GM12878 (cell line): ENCODE measurements around the gene ANO9. TPM values are rescaled to one million over a fixed set of nuclear protein-coding genes. Genes with fewer than 3 reads are reported as not detected.

Experiments used
- ATAC-seq: fragments of 200-7000 bp; cut with Tn5 transposase; 3 replicates; pipeline ENCODE4 v1.9.1; 2020; ENCODE audit warnings: mild to moderate bottlenecking, moderate library complexity
- BruUV-seq: library from RNA; stranded (reverse); fragments of 400-500 nt; replicated peaks from 2 replicates; lab custom pipeline; 2021; lab: Mats Ljungman, UMichigan
- CTCF ChIA-PET: fragments of 300-600 bp; sonication (Branson Sonifier 250); formaldehyde crosslinking; extraction: SDS; loops from one replicate; lab custom pipeline; 2021; ENCODE audit warnings: inconsistent platforms; lab: Yijun Ruan, JAX
- POLR2A ChIA-PET: fragments of 350-600 bp; formaldehyde crosslinking; extraction: SDS; loops from one replicate; lab custom pipeline; 2021; ENCODE audit warnings: inconsistent platforms; lab: Charles Lee
- RAD21 ChIA-PET: fragments of 300-600 bp; sonication (Branson Sonifier 250); formaldehyde crosslinking; loops from one replicate; lab custom pipeline; 2023; ENCODE audit warnings: antibody characterized with exemption; ENCODE audit not compliant: unreplicated experiment; lab: Charles Lee
- SMC1A ChIA-PET: fragments of 300-600 bp; sonication (Branson Sonifier 250); formaldehyde crosslinking; loops from one replicate; lab custom pipeline; 2023; ENCODE audit not compliant: unreplicated experiment, uncharacterized antibody; lab: Charles Lee
- DNase-seq: peaks from one replicate; pipeline ENCODE4 v3.0.0-alpha.2; 2011; ENCODE audit warnings: low read depth, low spot score
- FAIRE-seq: peaks from 3 replicates; lab custom pipeline; 2011; peaks lifted over from hg19 to GRCh38; lab: Jason Lieb, UNC
- H2AFZ ChIP-seq: 2 replicates; pipeline ENCODE4 v1.6.0; 2011; ENCODE audit warnings: low read depth, low read length, control low read depth; ENCODE audit not compliant: control insufficient read depth
- H3K27ac ChIP-seq: 2 replicates; pipeline ENCODE4 v1.5.1; 2011; ENCODE audit warnings: control low read depth; ENCODE audit not compliant: control insufficient read depth, insufficient read depth
- H3K27me3 ChIP-seq, 2 experiments: replicated peaks in 1 of 2; 2 replicates each; pipeline versions ENCODE4 v1.6.0 to v1.6.1; 2011; ENCODE audit warnings: low read length in 1 of 2; ENCODE audit not compliant: control insufficient read depth in 2 of 2, insufficient read depth in 2 of 2
- H3K36me3 ChIP-seq, 2 experiments: 2 replicates each; pipeline ENCODE4 v1.5.1; 2011; ENCODE audit warnings: low read length in 1 of 2; ENCODE audit not compliant: control insufficient read depth in 2 of 2, insufficient read depth in 2 of 2
- H3K4me1 ChIP-seq: 2 replicates; pipeline ENCODE4 v1.6.1; 2011; ENCODE audit warnings: mild to moderate bottlenecking, low read length, moderate library complexity, mixed read lengths; ENCODE audit not compliant: control insufficient read depth, insufficient read depth
- H3K4me2 ChIP-seq: 2 replicates; pipeline ENCODE4 v1.6.0; 2011; ENCODE audit warnings: control low read depth; ENCODE audit not compliant: control insufficient read depth, insufficient read depth
- H3K4me3 ChIP-seq: fragments of 200-600 bp; sonication (generic); 2 replicates; pipeline ENCODE4 v1.5.1; 2016
- H3K79me2 ChIP-seq: 2 replicates; pipeline ENCODE4 v1.6.0; 2011; ENCODE audit warnings: low read length; ENCODE audit not compliant: control insufficient read depth, insufficient read depth
- H3K9ac ChIP-seq: 2 replicates; pipeline ENCODE4 v1.8.0; 2011; ENCODE audit warnings: low read length, control low read depth, mixed read lengths; ENCODE audit not compliant: control insufficient read depth, insufficient read depth
- H3K9me3 ChIP-seq: replicated peaks from 3 replicates; pipeline ENCODE4 v1.5.1; 2011; ENCODE audit warnings: mild to moderate bottlenecking, low read length; ENCODE audit not compliant: control insufficient read depth, insufficient read depth
- H4K20me1 ChIP-seq: 2 replicates; pipeline ENCODE4 v1.6.0; 2011; ENCODE audit not compliant: control insufficient read depth, insufficient read depth
- ATF2 ChIP-seq: IDR thresholded peaks from 2 replicates; pipeline ENCODE4 v1.6.1; 2012; ENCODE audit warnings: low read length, inconsistent platforms
- CEBPB ChIP-seq, 2 experiments: fragments of 150-350 bp in 1 of 2; IDR thresholded peaks; 2 replicates each; pipeline ENCODE4 v1.6.1; 2012 to 2014; ENCODE audit warnings: low read depth in 2 of 2, low read length in 2 of 2, borderline replicate concordance in 1 of 2, inconsistent platforms in 1 of 2
- CREM ChIP-seq: IDR thresholded peaks from 2 replicates; pipeline ENCODE4 v1.6.1; 2014; ENCODE audit warnings: antibody characterized with exemption, low read depth
- ETV6 ChIP-seq, 2 experiments: fragments of 450-650 bp in 1 of 2; IDR thresholded peaks in 1 of 2; conservative IDR thresholded peaks in 1 of 2; 2 replicates each; pipeline ENCODE4 v1.6.1; 2014; ENCODE audit warnings: antibody characterized with exemption in 1 of 2, borderline replicate concordance in 1 of 2, low read depth in 1 of 2, mild to moderate bottlenecking in 1 of 2, moderate library complexity in 1 of 2
- GABPA ChIP-seq: IDR thresholded peaks from 2 replicates; pipeline ENCODE4 v1.6.1; 2014; ENCODE audit warnings: antibody characterized with exemption, low read depth, mild to moderate bottlenecking, inconsistent platforms
- HSF1 ChIP-seq: fragments of 150-350 bp; IDR thresholded peaks from 2 replicates; pipeline ENCODE4 v1.6.1; 2014; ENCODE audit warnings: mild to moderate bottlenecking, low read depth, low read length
- IRF4 ChIP-seq: IDR thresholded peaks from 2 replicates; pipeline ENCODE4 v1.6.1; 2011; ENCODE audit warnings: low read depth, low read length
- KAT2A ChIP-seq: conservative IDR thresholded peaks from 2 replicates; pipeline ENCODE4 v1.6.1; 2011; ENCODE audit warnings: low read depth, low read length; ENCODE audit not compliant: control insufficient read depth
- MTA2 ChIP-seq: fragments of 450-650 bp; IDR thresholded peaks from 2 replicates; pipeline ENCODE4 v1.6.1; 2016; ENCODE audit warnings: low read depth, mild to moderate bottlenecking, moderate library complexity
- MYB ChIP-seq: fragments of 150-350 bp; IDR thresholded peaks from 2 replicates; pipeline ENCODE4 v1.6.1; 2014; ENCODE audit warnings: mild to moderate bottlenecking, low read depth, low read length, borderline replicate concordance
- NFYA ChIP-seq: IDR thresholded peaks from 2 replicates; pipeline ENCODE4 v1.6.1; 2011; ENCODE audit warnings: low read depth, mild to moderate bottlenecking, low read length, improper control_type of control experiment, borderline replicate concordance
- NRF1 ChIP-seq: conservative IDR thresholded peaks from 2 replicates; pipeline ENCODE4 v1.6.1; 2011; ENCODE audit warnings: mild to moderate bottlenecking, low read depth, low read length, improper control_type of control experiment
- RB1 ChIP-seq: fragments of 450-650 bp; formaldehyde crosslinking; IDR thresholded peaks from 2 replicates; pipeline ENCODE4 v1.6.1; 2017; ENCODE audit warnings: mild to moderate bottlenecking, borderline replicate concordance
- RCOR1 ChIP-seq: conservative IDR thresholded peaks from 2 replicates; pipeline ENCODE4 v1.6.1; 2012; ENCODE audit warnings: low read depth, low read length, improper control_type of control experiment
- RUNX3 ChIP-seq: IDR thresholded peaks from 2 replicates; pipeline ENCODE4 v1.6.1; 2012; ENCODE audit warnings: low read length, inconsistent platforms
- SMAD5 ChIP-seq: IDR thresholded peaks from 2 replicates; pipeline ENCODE4 v1.6.1; 2016; ENCODE audit warnings: antibody characterized with exemption, low read depth
- TARDBP ChIP-seq: IDR thresholded peaks from 2 replicates; pipeline ENCODE4 v1.6.1; 2016; ENCODE audit warnings: borderline replicate concordance
- ZBED1 ChIP-seq: IDR thresholded peaks from 2 replicates; pipeline ENCODE4 v1.6.1; 2016; ENCODE audit warnings: borderline replicate concordance
- ZZZ3 ChIP-seq: IDR thresholded peaks from 2 replicates; pipeline ENCODE4 v1.6.1; 2011; ENCODE audit warnings: low read depth; ENCODE audit not compliant: control insufficient read depth, insufficient read length
- WGBS: methylation state at CpG from one replicate; pipeline ENCODE4 v1.1.6; 2016; ENCODE audit warnings: low lambda C conversion rate; ENCODE audit not compliant: insufficient replicate concordance, insufficient coverage; ENCODE audit errors: missing lambda C conversion rate; 5-methylcytosine and 5-hydroxymethylcytosine counted together
- in situ Hi-C: fragments of 300-500 bp; cut with MboI; formaldehyde crosslinking; loops from 9 replicates; pipeline ENCODE4 v1.14.3; 2018; ENCODE audit warnings: mixed read lengths
- intact Hi-C: fragments of 100-400 bp; cut with micrococcal nuclease; formaldehyde crosslinking; loops from one replicate; pipeline ENCODE4 v1.14.2; 2022; ENCODE audit not compliant: unreplicated experiment
- polyA plus RNA-seq, 11 experiments: library from polyadenylated mRNA; depleted of rRNA in 4 of 11; unstranded in 6 of 11; stranded (reverse) in 5 of 11; fragments of >200 nt; fragmentation: Nextera tagmentation in 4 of 11; fragmentation: Illumina TruSeq in 1 of 11; extraction: Ambion mirVana in 4 of 11; extraction: Trizol in 1 of 11; gene quantifications; 1 replicate in 1 of 11; 2 replicates in 10 of 11; pipeline versions ENCODE4 v1.2.1 to v1.2.3, GENCODE V29; 2011 to 2016; ENCODE audit warnings: inconsistent platforms in 2 of 11, missing spikeins in 2 of 11, low read depth in 1 of 11
- total RNA-seq, 4 experiments: library from RNA; depleted of rRNA in 3 of 4; stranded (reverse); fragments of >200 nt in 3 of 4; fragmentation: Illumina TruSeq in 1 of 4; extraction: Trizol in 1 of 4; gene quantifications; 2 replicates each; pipeline versions ENCODE4 v1.2.1 to v1.2.3, GENCODE V29; 2013 to 2021

The ANO9 gene
- total and polyA plus RNA-seq, 10 of the 15 experiments (the other 5 are each of a cell fraction or from before 2014, with no cell fraction given) = 0.21 to 42.3 (median 12.0) TPM

GRCh38 chr11:429931-430456 is 11.8 kb downstream of the ANO9 start:
- POLR2A ChIA-PET = no interaction called here
- H3K4me2 ChIP-seq = no peak overlapping the region
- H3K27ac ChIP-seq = no peak overlapping the region
- FAIRE-seq (no peak), DNase-seq (no peak), ATAC-seq (no peak)
- no peak overlapping the region for H3K4me3 ChIP-seq
- H3K4me1 ChIP-seq = no peaks in the 10 kb centered on the region
- CTCF ChIA-PET = no interaction called here
- no peaks in the 10 kb centered on the region for H3K79me2 ChIP-seq
- no peaks in the 10 kb centered on the region for H3K27me3 ChIP-seq
- no TSS peak for BruUV-seq
- no peak overlapping the region for H3K9ac ChIP-seq
- no peaks in the 10 kb centered on the region for H3K9me3 ChIP-seq
- in situ Hi-C loops = no loop called here
- no peaks in the 10 kb centered on the region for H4K20me1 ChIP-seq
- intact Hi-C loops = no loop called here
- TF ChIP-seq GABPA = no peak
- no peak for TF ChIP-seq NFYA
- no peak for TF ChIP-seq RCOR1
- no peak for TF ChIP-seq HSF1
- TF ChIP-seq ATF2 = no peak
- no peak for TF ChIP-seq TARDBP
- TF ChIP-seq ZBED1 = no peak
- no peak for TF ChIP-seq CREM
- no peak for TF ChIP-seq RB1
- TF ChIP-seq CEBPB (IDR thresholded peaks at IDR 0.05; ENCODE audit: borderline replicate concordance in 1 of 2, low read depth in 2 of 2, low read length in 2 of 2) = no peak
- no peak for TF ChIP-seq MTA2
- TF ChIP-seq ZZZ3 = no peak
- no peak for TF ChIP-seq NRF1
- TF ChIP-seq RUNX3 = no peak
- no peak for TF ChIP-seq KAT2A
- TF ChIP-seq ETV6 (conservative IDR thresholded peaks at IDR 0.05 in 1 of 2, IDR thresholded peaks at IDR 0.05 in 1 of 2; ENCODE audit: borderline replicate concordance in 1 of 2, low read depth in 1 of 2) = no peak
- TF ChIP-seq MYB = no peak
- TF ChIP-seq IRF4 = no peak
- no peak for TF ChIP-seq SMAD5
- TF ChIP-seq, all 136 proteins: peak for 0
- Histone ChIP-seq H3K36me3 (no peaks in the 10 kb centered on the region), H2AFZ (no peak overlapping the region)
- 73% methylated on average over 22 of the region's 25 CpGs for WGBS
- SMC1A ChIA-PET = no interaction called here
- RAD21 ChIA-PET = no interaction called here
